Activated T-cell treated with anti-CD3 and anti-CD28 coated beads for 1 hour (primary cell): ENCODE data around the gene ADIRF.
A peak's percentile ranks its signal among the peaks of the same experiment; 100 is the strongest.
"Not testable (repeated sequence)": the region's sequence is repeated elsewhere in the genome, so short reads cannot be mapped to it uniquely, and the experiment has no call there.

Experiments used
- DNase-seq: peaks from one replicate; pipeline ENCODE4 v3.0.0-alpha.2; 2020; ENCODE audit warnings: low read depth

Gene ADIRF

DNA sequence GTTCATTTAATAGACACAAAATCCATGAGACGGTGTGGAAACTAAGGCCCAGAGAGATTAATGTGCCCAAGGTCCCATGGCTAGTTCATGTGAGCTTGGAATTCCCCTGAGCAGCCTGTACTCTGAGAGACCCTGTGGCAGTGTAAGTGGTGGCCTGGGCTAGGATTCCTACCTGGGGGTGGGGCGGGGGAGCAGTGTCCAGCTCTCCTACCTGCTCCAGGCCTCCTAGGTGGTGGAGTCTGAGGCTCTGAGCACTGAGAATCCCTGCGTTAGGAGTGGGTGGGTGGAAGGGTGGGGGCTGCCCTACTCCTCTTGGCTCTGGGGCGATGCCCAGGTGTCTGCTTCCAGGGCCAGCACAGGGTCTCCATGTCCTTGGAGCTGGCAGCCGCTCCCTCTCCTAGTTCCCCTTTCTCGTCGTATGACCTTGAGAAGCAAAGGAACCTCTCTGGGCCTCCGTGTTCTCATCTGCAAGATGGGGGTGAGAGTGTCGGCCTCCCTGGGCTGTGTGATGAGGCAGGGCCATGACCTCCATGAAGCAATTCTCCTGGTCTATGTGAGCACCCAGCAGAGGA, 7.3 kb upstream of the ADIRF start:
- DNase-seq, result no peak

- DNase-seq, result no peak
Measured at GRCh38 chr10:86961481-86962091, 6.7 kb upstream of the ADIRF start.

DNA sequence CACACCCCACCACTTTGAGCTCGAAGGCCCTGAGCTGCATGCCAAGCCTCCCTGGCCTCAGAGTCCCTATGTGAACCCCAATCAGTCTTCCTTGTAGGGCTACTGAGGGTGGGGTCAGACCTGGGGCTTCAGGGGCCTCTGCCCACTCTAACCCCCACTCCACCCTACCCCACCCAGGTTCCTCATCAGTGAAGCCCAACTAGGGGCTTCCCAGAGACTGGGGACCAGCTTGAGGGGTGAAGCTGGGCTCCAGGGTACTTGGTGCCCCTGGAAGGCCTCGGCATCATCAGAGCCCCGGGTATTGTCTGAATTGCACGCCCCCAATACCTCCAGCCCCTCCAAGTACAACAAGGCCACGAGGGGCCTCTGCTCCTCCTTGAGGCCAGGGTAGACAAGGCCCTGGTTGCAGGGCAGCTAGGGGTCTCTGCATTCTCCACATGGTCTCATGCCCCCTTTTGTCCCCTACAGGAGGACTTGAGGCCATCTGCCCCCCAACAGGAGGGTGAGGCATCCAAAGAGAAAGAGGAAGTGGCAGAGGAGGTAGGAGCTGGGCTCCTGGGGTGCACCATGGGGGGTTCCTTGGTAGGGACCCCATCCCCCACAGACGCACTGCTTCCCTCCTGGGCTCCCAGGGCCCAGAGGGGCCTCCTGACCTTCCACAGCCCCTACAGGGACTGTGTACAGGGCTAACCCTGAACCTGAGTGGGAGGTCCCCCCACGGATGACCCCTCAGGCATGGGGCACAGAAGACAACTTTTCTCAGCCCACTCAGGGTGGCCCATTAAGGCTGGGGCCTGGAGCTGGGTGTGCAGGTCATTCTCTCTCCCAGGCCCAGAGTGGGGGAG, 5.9 kb upstream of the ADIRF start:
- DNase-seq, result no peak

DNA sequence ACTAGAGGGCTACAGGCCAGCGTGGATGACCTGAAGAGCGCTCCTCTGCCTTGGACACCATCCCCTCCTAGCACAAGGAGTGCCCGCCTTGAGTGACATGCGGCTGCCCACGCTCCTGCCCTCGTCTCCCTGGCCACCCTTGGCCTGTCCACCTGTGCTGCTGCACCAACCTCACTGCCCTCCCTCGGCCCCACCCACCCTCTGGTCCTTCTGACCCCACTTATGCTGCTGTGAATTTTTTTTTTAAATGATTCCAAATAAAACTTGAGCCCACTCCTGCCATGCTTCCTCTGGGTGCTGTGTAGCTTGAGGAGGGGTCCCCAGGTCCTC, 5.3 kb upstream of the ADIRF start:
- no peak for DNase-seq

DNA sequence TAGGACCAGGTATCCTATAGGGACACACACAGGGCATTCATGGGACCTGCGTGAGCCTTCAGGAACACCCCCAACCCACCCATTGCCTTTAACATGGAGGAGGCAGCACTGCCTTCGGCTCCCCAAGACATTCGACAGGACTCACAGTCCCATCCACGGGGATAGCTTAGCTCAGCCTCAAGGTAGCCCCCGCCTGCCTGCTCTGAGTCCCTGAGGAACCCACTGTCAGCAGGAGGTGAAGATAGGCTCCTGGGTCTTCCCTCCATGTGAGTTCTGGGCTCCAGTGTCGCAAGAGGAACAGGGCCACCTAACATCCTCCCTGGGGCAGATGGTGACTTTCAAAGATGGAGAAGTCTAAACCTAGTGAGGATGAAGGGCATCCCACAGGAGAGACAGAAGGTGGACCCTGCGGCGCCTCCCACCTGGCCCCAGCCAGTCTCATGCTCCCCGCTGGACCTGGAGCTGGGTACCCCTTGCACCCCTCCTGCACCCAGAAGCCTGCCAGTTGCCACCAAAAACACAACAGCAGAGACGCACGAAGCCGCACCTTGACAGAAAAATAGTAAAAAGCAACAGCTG, 4.9 kb upstream of the ADIRF start:
- no peak for DNase-seq

DNA sequence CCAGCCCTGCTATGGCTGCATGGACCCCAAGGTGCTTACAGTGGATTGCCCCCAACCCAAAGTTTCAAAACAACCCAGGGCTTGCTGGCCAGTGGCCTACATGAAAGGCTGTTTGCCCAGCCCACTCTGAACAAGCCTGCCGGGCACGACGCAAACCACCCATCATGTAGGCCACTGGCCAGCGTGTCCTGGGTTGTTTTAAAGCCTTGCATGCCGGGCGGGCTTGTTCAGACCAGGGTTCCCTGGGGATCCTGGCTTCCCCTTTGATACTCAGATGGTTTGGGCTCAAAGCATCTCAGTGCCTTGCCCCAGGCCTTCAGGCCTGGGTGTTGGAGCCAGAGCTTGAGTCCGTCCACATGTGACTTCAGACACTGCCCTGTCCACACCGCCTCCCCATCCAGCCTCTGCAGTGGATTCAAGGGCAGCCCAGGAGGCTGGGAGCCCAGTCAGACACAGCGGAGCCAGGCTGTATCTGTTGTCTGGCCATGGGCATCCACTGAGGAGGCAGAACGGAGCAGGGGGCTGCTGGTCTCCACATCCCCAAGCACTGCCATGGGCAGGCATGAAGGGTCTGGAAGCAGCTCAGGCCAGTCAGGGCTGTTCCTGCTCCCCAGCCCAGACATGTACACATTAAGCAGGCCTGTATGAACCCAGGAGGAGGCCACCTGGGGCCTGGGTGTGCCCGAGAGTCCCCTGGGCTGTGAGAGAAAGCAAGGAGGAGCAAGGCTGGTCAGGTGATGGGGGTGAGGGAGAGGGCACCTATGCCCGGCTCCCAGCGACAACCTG, 4.0 kb upstream of the ADIRF start:
- DNase-seq, result no peak

GRCh38 chr10:86964847-86965190, 3.5 kb upstream of the ADIRF start:
- no peak for DNase-seq

DNA sequence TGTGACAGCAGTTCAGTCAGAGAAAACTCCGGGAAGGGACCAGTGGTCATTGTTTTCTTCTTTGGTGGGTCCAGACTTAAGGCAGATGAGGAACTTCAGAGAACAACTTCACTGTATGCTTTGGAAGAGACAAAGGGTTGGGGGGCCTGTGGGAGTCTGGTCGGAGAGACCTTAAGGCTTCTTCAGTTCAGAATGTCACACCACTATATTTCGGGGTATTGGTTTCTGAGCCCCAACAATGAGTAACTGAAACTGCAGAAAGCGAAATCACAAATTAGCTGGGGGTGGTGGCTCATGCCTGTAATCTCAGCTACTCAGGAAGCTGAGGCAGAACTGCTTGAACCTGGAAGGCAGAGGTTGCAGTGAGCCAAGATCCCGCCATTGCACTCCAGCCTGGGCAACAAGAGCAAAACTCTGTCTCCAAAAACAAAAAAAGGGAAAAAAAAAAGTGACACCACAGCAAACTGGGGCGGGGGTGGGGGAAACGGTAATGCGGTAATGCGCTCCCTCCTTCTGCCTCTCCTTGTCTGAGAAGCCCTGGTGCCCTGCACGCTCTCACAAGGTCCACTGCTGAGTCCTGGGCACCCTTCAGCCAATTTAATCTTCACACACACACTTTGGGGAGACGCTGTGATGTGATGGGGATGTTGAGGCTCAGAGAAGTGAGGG, 2.2 kb upstream of the ADIRF start:
- no peak for DNase-seq

DNA sequence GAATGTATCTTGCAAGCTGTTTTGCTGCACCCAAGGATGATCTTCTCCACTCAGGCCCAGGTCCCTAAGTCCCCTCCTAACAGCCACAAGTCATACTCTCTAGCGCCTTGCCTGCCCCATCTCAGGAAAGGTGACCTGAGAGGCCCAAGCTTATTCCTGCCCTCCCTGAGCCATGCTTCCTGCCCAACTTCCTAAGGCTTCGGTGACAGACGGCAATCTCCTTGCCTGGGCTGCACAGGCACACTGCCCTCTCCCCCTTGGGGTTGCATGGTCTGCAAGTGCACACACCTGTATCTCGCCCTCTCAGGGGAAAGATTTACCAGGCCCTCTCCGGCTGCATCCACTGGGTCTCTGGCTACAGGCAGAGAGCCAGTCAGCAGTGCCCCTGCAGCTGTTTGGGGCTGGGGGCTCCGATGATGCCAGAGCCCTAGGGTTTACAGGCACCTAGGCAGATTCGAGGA, 771 bp upstream of the ADIRF start:
- DNase-seq, result no peak

GRCh38 chr10:86968994-86969355, 693 bp downstream of the ADIRF start:
- no peak for DNase-seq

GRCh38 chr10:86969421-86970041, 1.2 kb downstream of the ADIRF start:
- DNase-seq, result no peak

DNA sequence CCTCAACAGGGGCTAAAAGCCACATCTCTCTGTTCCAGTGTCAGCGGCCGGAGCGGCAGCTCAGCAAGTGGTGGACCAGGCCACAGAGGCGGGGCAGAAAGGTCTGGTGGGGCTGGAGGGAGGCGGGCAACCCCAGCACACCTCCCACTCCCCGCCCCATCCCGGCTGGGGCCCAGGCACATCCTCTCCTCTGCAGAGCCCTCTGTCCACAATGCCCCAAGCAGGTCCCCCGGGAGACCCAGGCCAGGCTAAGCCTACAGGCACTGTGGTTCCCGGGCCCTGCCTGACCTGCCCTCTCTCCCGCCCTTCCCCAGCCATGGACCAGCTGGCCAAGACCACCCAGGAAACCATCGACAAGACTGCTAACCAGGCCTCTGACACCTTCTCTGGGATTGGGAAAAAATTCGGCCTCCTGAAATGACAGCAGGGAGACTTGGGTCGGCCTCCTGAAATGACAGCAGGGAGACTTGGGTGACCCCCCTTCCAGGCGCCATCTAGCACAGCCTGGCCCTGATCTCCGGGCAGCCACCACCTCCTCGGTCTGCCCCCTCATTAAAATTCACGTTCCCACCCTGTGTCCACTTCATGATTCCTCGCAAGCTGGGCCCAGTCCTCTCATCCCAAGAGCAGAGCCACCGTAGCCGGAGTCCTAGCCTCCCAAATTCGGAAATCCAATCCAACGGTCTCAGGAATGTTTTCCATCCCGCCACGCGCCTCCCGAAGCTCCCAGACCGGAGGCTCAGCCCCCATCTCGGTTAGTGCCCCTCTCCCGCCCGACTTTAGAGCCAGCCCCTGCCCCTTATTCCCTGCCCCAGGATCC, 2.1 kb downstream of the ADIRF start:
- no peak for DNase-seq

GRCh38 chr10:86970982-86971231, 2.6 kb downstream of the ADIRF start:
- no peak for DNase-seq

- DNase-seq, result peak; percentile 88
Measured at GRCh38 chr10:86971232-86971991, 3.1 kb downstream of the ADIRF start.

GRCh38 chr10:86972613-86973380, 4.5 kb downstream of the ADIRF start:
- DNase-seq, result no peak

GRCh38 chr10:86974484-86974883, 6.2 kb downstream of the ADIRF start:
- no peak for DNase-seq

DNA sequence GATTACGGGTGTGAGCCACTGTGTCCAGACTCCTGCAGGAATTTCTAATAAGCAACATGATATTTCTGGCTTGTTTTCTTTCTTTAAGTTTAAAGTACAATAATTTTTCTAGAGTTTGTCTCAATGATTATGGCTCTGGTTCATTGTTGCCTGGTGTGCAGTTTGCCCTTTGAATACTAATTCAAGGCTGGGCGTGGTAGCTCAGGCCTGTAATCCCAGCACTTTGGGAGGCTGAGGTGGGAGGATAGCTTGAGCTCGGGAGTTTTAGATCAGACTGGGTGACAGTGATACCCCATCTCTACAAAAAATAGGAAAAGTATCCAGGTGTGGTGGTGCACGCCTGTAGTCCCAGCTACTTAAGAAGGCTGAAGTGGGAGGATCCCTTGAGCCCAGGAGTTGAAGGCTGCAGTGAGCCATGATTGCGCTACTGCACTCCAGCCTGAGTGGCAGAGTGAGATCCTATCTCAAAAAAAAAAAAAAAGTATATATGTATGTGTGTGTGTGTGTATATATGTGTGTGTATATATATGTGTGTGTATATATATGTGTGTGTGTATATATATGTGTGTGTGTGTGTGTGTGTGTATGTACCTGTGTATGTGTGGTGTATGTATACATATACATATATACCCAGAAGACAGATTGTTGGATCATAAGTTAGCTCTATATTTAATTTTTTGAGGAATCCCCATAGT, 8.2 kb downstream of the ADIRF start:
- no peak for DNase-seq

DNA sequence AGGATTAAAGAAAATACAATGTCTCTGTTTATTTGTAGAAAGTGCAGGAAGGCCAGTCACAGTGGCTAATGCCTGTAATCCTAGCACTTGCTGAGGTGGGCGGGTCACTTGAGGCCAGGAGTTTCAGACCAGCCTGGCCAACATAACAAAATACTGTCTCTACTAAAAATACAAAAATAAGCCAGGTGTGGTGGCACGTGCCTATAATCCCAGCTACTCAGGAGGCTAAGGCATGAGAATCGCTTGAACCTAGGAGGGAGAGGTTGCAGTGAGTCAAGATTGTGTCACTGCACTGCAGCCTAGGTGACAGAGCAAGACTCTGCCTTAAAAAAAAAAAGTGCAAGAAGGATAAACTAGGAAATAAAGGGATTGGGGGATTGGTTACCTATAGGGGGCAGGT, 10.2 kb downstream of the ADIRF start:
- DNase-seq, result not testable (repeated sequence)
